ENCODE measurements around the gene TRPM2.

DNA sequence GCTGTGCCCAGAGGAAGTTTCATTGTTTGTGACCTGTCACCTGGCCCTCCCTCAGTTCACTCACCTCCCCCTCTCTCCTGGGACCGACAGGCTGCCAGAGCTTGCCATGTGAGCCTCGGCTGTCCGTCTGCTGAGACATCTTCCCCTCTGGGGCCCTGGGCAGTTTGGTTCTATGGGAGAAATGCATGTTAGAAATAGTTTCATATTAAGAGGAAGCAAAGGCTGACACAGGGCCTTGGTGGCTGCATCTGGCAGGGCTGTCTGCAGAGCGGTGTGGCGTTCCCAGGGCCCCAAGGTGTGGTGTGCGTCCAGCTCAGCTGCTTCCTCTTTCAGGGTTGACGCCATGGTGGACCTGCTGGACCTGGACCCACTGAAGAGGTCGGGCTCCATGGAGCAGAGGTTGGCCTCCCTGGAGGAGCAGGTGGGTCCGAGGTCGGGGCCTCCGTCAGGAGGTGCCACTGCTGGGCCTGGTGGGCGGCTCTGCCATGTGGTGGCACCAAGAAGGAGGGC lies 69.9 kb downstream of the TRPM2 start:
- TF ChIP-seq, protein P1, sequence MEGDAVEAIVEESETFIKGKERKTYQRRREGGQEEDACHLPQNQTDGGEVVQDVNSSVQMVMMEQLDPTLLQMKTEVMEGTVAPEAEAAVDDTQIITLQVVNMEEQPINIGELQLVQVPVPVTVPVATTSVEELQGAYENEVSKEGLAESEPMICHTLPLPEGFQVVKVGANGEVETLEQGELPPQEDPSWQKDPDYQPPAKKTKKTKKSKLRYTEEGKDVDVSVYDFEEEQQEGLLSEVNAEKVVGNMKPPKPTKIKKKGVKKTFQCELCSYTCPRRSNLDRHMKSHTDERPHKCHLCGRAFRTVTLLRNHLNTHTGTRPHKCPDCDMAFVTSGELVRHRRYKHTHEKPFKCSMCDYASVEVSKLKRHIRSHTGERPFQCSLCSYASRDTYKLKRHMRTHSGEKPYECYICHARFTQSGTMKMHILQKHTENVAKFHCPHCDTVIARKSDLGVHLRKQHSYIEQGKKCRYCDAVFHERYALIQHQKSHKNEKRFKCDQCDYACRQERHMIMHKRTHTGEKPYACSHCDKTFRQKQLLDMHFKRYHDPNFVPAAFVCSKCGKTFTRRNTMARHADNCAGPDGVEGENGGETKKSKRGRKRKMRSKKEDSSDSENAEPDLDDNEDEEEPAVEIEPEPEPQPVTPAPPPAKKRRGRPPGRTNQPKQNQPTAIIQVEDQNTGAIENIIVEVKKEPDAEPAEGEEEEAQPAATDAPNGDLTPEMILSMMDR (IDR thresholded peaks at IDR 0.05), result no peak
- TF ChIP-seq POLR2A (IDR thresholded peaks at IDR 0.05) (no peak), POLR2AphosphoS5 (IDR thresholded peaks at IDR 0.05) (no peak), EP300 (IDR thresholded peaks at IDR 0.05) (no peak)

Data from stomach (tissue), 4 donors.